Measurements from ENCODE around the gene PAM.
"Not testable (repeated sequence)": the region's sequence is repeated elsewhere in the genome, so short reads cannot be mapped to it uniquely, and the experiment has no call there.

The PAM gene

GRCh38 chr5:103057208-103058130 lies 302.4 kb downstream of the PAM start:
- H3K4me3 ChIP-seq (ENCODE audit: low read length) = no peak overlapping the region
- peak; percentile 77 for DNase-seq (ENCODE audit: low read depth)
- no peak for TF ChIP-seq CTCF (IDR thresholded peaks at IDR 0.05; ENCODE audit: insufficient read depth, low read depth, low read length, missing control alignments)

GRCh38 chr5:103059525-103059924 lies 304.4 kb downstream of the PAM start:
- DNase-seq (ENCODE audit: low read depth) = no peak
- no peak overlapping the region for H3K4me3 ChIP-seq (ENCODE audit: low read length)
- no peak for TF ChIP-seq CTCF (IDR thresholded peaks at IDR 0.05; ENCODE audit: insufficient read depth, low read depth, low read length, missing control alignments)

GRCh38 chr5:103060424-103060954 lies 305.4 kb downstream of the PAM start:
- no peak for TF ChIP-seq CTCF (IDR thresholded peaks at IDR 0.05; ENCODE audit: insufficient read depth, low read depth, low read length, missing control alignments)
- peak; percentile 6 for DNase-seq (ENCODE audit: low read depth)
- H3K4me3 ChIP-seq (ENCODE audit: low read length) = no peak overlapping the region

GRCh38 chr5:103066326-103066725 lies 311.2 kb downstream of the PAM start:
- no peak overlapping the region for H3K4me3 ChIP-seq (ENCODE audit: low read length)
- no peak for TF ChIP-seq CTCF (IDR thresholded peaks at IDR 0.05; ENCODE audit: insufficient read depth, low read depth, low read length, missing control alignments)
- peak; percentile 5 for DNase-seq (ENCODE audit: low read depth)

GRCh38 chr5:103073500-103073899 lies 318.4 kb downstream of the PAM start:
- not testable (repeated sequence) for DNase-seq (ENCODE audit: low read depth); H3K4me3 ChIP-seq (ENCODE audit: low read length)

- no peak for TF ChIP-seq CTCF (IDR thresholded peaks at IDR 0.05; ENCODE audit: insufficient read depth, low read depth, low read length, missing control alignments)
- no peak for DNase-seq (ENCODE audit: low read depth)
Observed at GRCh38 chr5:103075442-103075841, 320.3 kb downstream of the PAM start.

More at GRCh38 chr5:103075442-103075841, 320.3 kb downstream of the PAM start:
- no peak overlapping the region for H3K4me3 ChIP-seq (ENCODE audit: low read length)
